ENCODE data around the gene DHRS3. TPM values are rescaled to one million over a fixed set of nuclear protein-coding genes. Genes with fewer than 3 reads are reported as not detected.

DHRS3 gene
- polyA plus RNA-seq, 1 of the 3 experiments (the other 2 are of a cell fraction): 44.8 TPM

DNA sequence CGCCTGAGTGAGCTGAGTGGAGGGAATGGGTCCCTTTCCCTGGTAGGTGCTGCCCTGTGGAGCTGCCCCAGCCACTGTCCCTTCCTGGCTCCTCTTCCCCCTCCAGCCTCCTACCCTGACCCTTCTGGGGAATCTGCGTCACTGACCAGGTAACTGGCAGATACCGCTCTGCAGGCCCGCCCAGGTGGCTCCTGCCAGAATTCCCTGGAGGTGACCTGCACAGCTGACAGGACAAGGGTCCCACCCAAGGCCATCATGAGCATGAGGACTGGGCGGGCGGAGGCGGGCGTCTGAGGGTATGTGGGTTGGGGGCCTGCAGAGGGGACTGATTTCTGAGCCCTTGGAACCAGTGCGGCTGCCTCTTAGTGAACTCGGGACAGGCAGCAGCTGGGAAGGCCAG, 32.5 kb downstream of the DHRS3 start:
- POLR2A ChIA-PET: no interaction called here
- Histone ChIP-seq H3K27ac (ENCODE audit: low read depth in 2 of 2, low read length in 1 of 2) (no peak overlapping the region), H3K4me1 (ENCODE audit: control insufficient read depth in 1 of 2, insufficient read depth in 2 of 2, low read depth in 1 of 2, low read length in 1 of 2) (peaks cover 0 to 5% of the 10 kb centered on the region in 2 experiments; a peak in 1 of 4 replicates), H3K36me3 (replicated peaks in 1 of 2; ENCODE audit: control insufficient read depth in 1 of 2, insufficient read depth in 2 of 2, low read length in 1 of 2) (no peaks in the 10 kb centered on the region), H2AFZ (ENCODE audit: low read depth) (no peak overlapping the region), H4K20me1 (ENCODE audit: insufficient read depth) (no peaks in the 10 kb centered on the region), H3K4me3 (ENCODE audit: low read depth in 2 of 2, low read length in 1 of 2) (no peak overlapping the region), H3F3A (replicated peaks; ENCODE audit: insufficient read depth) (no peaks in the 10 kb centered on the region), H3K9me2 (no peaks in the 10 kb centered on the region), H3K4me2 (no peak overlapping the region), H3K27me3 (ENCODE audit: insufficient read depth) (no peaks in the 10 kb centered on the region), H3K9me3 (no peaks in the 10 kb centered on the region), H3K79me2 (ENCODE audit: insufficient read depth) (no peaks in the 10 kb centered on the region), H3K9ac (no peak overlapping the region)
- no peak for DNase-seq
- TF ChIP-seq MEF2A (IDR thresholded peaks at IDR 0.05; ENCODE audit: borderline replicate concordance, low read depth) (no peak), RAD21 (IDR thresholded peaks at IDR 0.05; ENCODE audit: low read length) (no peak), TEAD4 (IDR thresholded peaks at IDR 0.05; ENCODE audit: borderline replicate concordance, insufficient read depth) (no peak), GABPA (IDR thresholded peaks at IDR 0.05; ENCODE audit: low read depth) (no peak), SIN3A (IDR thresholded peaks at IDR 0.05; ENCODE audit: borderline replicate concordance, low read depth, low read length) (no peak), EZH2phosphoT487 (IDR thresholded peaks at IDR 0.05; ENCODE audit: borderline replicate concordance, low read depth) (no peak), FOXM1 (IDR thresholded peaks at IDR 0.05; ENCODE audit: low read depth) (no peak), FOXJ3 (CRISPR knock-in tag; IDR thresholded peaks at IDR 0.05) (no peak), NFIC (IDR thresholded peaks at IDR 0.05; ENCODE audit: borderline replicate concordance) (no peak)
- TF ChIP-seq, protein P1, sequence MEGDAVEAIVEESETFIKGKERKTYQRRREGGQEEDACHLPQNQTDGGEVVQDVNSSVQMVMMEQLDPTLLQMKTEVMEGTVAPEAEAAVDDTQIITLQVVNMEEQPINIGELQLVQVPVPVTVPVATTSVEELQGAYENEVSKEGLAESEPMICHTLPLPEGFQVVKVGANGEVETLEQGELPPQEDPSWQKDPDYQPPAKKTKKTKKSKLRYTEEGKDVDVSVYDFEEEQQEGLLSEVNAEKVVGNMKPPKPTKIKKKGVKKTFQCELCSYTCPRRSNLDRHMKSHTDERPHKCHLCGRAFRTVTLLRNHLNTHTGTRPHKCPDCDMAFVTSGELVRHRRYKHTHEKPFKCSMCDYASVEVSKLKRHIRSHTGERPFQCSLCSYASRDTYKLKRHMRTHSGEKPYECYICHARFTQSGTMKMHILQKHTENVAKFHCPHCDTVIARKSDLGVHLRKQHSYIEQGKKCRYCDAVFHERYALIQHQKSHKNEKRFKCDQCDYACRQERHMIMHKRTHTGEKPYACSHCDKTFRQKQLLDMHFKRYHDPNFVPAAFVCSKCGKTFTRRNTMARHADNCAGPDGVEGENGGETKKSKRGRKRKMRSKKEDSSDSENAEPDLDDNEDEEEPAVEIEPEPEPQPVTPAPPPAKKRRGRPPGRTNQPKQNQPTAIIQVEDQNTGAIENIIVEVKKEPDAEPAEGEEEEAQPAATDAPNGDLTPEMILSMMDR (IDR thresholded peaks at IDR 0.05): no peak
- TF ChIP-seq, protein P2, sequence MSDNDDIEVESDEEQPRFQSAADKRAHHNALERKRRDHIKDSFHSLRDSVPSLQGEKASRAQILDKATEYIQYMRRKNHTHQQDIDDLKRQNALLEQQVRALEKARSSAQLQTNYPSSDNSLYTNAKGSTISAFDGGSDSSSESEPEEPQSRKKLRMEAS (IDR thresholded peaks at IDR 0.05; ENCODE audit: low read depth): no peak
- TF ChIP-seq, protein P3, sequence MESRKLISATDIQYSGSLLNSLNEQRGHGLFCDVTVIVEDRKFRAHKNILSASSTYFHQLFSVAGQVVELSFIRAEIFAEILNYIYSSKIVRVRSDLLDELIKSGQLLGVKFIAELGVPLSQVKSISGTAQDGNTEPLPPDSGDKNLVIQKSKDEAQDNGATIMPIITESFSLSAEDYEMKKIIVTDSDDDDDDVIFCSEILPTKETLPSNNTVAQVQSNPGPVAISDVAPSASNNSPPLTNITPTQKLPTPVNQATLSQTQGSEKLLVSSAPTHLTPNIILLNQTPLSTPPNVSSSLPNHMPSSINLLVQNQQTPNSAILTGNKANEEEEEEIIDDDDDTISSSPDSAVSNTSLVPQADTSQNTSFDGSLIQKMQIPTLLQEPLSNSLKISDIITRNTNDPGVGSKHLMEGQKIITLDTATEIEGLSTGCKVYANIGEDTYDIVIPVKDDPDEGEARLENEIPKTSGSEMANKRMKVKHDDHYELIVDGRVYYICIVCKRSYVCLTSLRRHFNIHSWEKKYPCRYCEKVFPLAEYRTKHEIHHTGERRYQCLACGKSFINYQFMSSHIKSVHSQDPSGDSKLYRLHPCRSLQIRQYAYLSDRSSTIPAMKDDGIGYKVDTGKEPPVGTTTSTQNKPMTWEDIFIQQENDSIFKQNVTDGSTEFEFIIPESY (IDR thresholded peaks at IDR 0.05; ENCODE audit: borderline replicate concordance, low read depth): no peak
- TF ChIP-seq, protein P4, sequence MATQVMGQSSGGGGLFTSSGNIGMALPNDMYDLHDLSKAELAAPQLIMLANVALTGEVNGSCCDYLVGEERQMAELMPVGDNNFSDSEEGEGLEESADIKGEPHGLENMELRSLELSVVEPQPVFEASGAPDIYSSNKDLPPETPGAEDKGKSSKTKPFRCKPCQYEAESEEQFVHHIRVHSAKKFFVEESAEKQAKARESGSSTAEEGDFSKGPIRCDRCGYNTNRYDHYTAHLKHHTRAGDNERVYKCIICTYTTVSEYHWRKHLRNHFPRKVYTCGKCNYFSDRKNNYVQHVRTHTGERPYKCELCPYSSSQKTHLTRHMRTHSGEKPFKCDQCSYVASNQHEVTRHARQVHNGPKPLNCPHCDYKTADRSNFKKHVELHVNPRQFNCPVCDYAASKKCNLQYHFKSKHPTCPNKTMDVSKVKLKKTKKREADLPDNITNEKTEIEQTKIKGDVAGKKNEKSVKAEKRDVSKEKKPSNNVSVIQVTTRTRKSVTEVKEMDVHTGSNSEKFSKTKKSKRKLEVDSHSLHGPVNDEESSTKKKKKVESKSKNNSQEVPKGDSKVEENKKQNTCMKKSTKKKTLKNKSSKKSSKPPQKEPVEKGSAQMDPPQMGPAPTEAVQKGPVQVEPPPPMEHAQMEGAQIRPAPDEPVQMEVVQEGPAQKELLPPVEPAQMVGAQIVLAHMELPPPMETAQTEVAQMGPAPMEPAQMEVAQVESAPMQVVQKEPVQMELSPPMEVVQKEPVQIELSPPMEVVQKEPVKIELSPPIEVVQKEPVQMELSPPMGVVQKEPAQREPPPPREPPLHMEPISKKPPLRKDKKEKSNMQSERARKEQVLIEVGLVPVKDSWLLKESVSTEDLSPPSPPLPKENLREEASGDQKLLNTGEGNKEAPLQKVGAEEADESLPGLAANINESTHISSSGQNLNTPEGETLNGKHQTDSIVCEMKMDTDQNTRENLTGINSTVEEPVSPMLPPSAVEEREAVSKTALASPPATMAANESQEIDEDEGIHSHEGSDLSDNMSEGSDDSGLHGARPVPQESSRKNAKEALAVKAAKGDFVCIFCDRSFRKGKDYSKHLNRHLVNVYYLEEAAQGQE (IDR thresholded peaks at IDR 0.05; ENCODE audit: low read depth, low read length): no peak
- CTCF ChIA-PET: interaction anchor here (1.0 to 1.2 kb wide), 2 partner anchors 8 to 111 kb away, joined by 4 read pairs; no protein-coding TSS in a partner anchor
- 98% methylated on average over 9 of the region's 10 CpGs for WGBS (ENCODE audit: low lambda C conversion rate)
